HFF-Myc (cell line): ENCODE data around the gene LELP1.

ENCODE experiments used
- DNase-seq: peaks from one replicate; pipeline ENCODE4 v3.0.0-alpha.2; 2011; ENCODE audit warnings: low read depth; ENCODE audit errors: extremely low read depth
- H3K4me3 ChIP-seq: replicated peaks from 2 replicates; pipeline ENCODE4 v1.5.1; 2011; ENCODE audit warnings: low read depth, mild to moderate bottlenecking, control low read depth, low read length
- CTCF ChIP-seq: IDR thresholded peaks from 2 replicates; pipeline ENCODE4 v1.5.1; 2012; ENCODE audit warnings: mild to moderate bottlenecking, low read depth, low read length, control low read depth; ENCODE audit errors: missing control alignments

LELP1 gene

GRCh38 chr1:153251562-153251961 is 48.3 kb downstream of the LELP1 start:
- DNase-seq = no peak
- no peak for TF ChIP-seq CTCF
- H3K4me3 ChIP-seq = no peak overlapping the region

GRCh38 chr1:153251988-153252387 is 48.8 kb downstream of the LELP1 start:
- no peak overlapping the region for H3K4me3 ChIP-seq
- TF ChIP-seq CTCF = no peak
- no peak for DNase-seq

GRCh38 chr1:153253076-153253475 is 49.8 kb downstream of the LELP1 start:
- no peak for TF ChIP-seq CTCF
- DNase-seq = no peak
- no peak overlapping the region for H3K4me3 ChIP-seq

- DNase-seq = no peak
- no peak for TF ChIP-seq CTCF
- H3K4me3 ChIP-seq = no peak overlapping the region
Measured at GRCh38 chr1:153253693-153254092, 50.5 kb downstream of the LELP1 start.
